D341Med (cell line): ENCODE measurements around the gene UTF1.
"Not testable (repeated sequence)": the region's sequence is repeated elsewhere in the genome, so short reads cannot be mapped to it uniquely, and the experiment has no call there.

ENCODE experiments used
- DNase-seq: peaks from one replicate; pipeline ENCODE4 v3.0.0; 2012; ENCODE audit warnings: low spot score

Gene UTF1

GRCh38 chr10:133227256-133227655, 2.8 kb upstream of the UTF1 start:
- DNase-seq: no peak

GRCh38 chr10:133229265-133230043, 563 bp upstream of the UTF1 start:
- DNase-seq: no peak

GRCh38 chr10:133230387-133231195, 574 bp downstream of the UTF1 start:
- peak; percentile 53 for DNase-seq

- no peak for DNase-seq
These were observed 1.4 kb downstream of the UTF1 start for GRCh38 chr10:133231244-133231945.

- DNase-seq: no peak
These were observed 2.0 kb downstream of the UTF1 start for GRCh38 chr10:133231946-133232574.

- DNase-seq: not testable (repeated sequence)
These were observed 4.8 kb downstream of the UTF1 start for GRCh38 chr10:133234796-133235195.

GRCh38 chr10:133235265-133235855, 5.3 kb downstream of the UTF1 start:
- DNase-seq: no peak

- no peak for DNase-seq
These were observed 5.9 kb downstream of the UTF1 start for GRCh38 chr10:133235932-133236331.

GRCh38 chr10:133236401-133237240, 6.6 kb downstream of the UTF1 start:
- DNase-seq: no peak

GRCh38 chr10:133237241-133237587, 7.2 kb downstream of the UTF1 start:
- DNase-seq: no peak

GRCh38 chr10:133237588-133238465, 7.8 kb downstream of the UTF1 start, which contains the start of gene VENTX:
TSS of gene VENTX (plus strand) at chr10:133237855. CDS start at chr10:133237915, 60 bp downstream.
- DNase-seq: no peak

- DNase-seq: no peak
These were observed 8.4 kb downstream of the UTF1 start for GRCh38 chr10:133238466-133238804.

GRCh38 chr10:133239990-133240389, 10.0 kb downstream of the UTF1 start:
- no peak for DNase-seq

- DNase-seq: no peak
These were observed 11.6 kb downstream of the UTF1 start for GRCh38 chr10:133241501-133242205.

- no peak for DNase-seq
These were observed 12.8 kb downstream of the UTF1 start for GRCh38 chr10:133242611-133243356.

- no peak for DNase-seq
These were observed 13.6 kb downstream of the UTF1 start for GRCh38 chr10:133243593-133243992.

GRCh38 chr10:133245439-133246235, 15.6 kb downstream of the UTF1 start:
- DNase-seq: no peak

- no peak for DNase-seq
These were observed 16.2 kb downstream of the UTF1 start for GRCh38 chr10:133246236-133246626.
